DND-41 (cell line): ENCODE measurements around the gene LIN9.
"Not testable (repeated sequence)": the region's sequence is repeated elsewhere in the genome, so short reads cannot be mapped to it uniquely, and the experiment has no call there.

ENCODE experiments used
- CTCF ChIP-seq: IDR thresholded peaks from 2 replicates; pipeline ENCODE4 v1.5.1; 2012; ENCODE audit warnings: borderline replicate concordance, low read length, moderate library complexity, mild to moderate bottlenecking; ENCODE audit not compliant: poor library complexity, severe bottlenecking; ENCODE audit errors: extremely low read depth
- EZH2 ChIP-seq: IDR thresholded peaks from 3 replicates; pipeline ENCODE4 v1.6.1; 2012; ENCODE audit warnings: borderline replicate concordance, low read depth, mild to moderate bottlenecking, moderate library complexity, low read length, inconsistent platforms; ENCODE audit not compliant: severe bottlenecking

GRCh38 chr1:226272233-226272902, 36.6 kb downstream of the LIN9 start:
- TF ChIP-seq EZH2, CTCF: not testable (repeated sequence)
